Activated T-cell treated with anti-CD3 and anti-CD28 coated beads, Interleukin-2, amount 50 U/mL, for 1 hour (primary cell): ENCODE data around the gene HOXA9.

Experiments
- DNase-seq: peaks from one replicate; pipeline ENCODE4 v3.0.0-alpha.2; 2020

Gene HOXA9

GRCh38 chr7:27124902-27125689, 40.2 kb downstream of the HOXA9 start:
- DNase-seq, result no peak

GRCh38 chr7:27124096-27124901, 41.0 kb downstream of the HOXA9 start:
- no peak for DNase-seq

DNA sequence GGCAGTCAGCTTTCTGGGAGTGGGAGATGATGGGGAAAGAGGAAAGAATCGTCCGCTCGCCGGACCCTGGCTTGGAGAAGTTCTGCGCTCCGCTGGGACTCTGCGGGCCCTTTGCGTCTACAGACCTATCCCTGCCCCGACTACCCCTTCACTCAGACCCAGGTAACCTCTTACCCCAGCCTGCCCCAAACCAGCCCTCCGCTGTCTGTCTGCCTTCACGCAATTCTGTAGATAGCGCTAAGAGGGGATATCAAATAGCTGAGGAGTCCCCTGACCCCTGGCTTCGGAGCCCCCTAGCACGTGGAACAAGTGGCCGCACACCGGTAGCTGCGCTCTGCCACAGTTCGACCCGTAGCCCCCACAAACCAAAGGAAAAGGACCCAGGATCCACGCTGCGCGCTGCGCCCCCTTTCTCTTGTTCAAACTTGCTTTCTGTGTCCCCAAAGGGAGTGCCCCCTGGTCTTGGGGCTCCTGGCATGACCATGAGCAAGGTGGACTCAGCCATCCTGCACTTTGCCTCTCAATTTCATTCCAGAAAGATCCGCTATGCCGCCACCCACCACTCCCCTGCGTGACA, 41.8 kb downstream of the HOXA9 start:
- DNase-seq, result no peak

GRCh38 chr7:27123007-27123476, 42.3 kb downstream of the HOXA9 start:
- no peak for DNase-seq

DNA sequence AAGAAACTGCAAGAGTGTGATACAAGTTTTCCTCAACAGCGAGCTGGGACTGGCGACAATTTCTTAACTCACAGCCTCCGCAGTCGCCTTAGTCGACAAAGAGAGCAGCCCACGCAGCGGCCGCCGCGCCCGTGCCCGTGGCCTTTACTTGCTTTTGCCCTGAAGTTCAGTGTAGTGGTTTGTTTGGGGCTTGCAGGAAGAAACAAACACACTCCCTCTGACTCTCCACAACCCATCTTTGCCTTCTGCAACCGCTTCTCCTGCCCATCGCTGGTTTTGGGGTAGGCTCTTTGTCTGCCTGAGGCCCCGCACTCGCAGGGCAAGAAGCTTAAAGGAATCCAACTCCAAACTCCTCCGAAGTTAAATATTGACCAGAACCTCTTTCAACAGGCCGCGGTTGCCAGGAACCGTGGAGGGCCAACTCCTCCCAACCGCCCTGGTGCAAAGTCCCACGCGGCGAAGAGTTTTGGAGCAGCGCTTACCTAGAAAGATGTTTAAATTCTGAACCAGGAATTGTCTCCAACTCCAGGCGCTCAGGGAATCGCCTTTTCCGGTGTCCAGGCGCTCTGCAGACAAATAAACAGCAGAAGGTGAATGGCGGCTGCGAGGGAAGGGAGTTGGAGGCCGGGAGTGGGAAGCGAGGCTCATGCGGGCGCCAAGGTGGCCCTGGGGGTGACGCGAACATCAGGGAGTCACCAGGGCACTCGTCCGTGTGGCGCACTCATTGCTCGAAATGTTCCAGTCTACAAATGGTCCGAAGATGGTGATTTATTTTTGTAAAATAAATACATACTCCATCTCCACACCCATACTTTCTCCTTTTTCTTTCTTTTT, 43.0 kb downstream of the HOXA9 start:
- no peak for DNase-seq

GRCh38 chr7:27121684-27122076, 43.7 kb downstream of the HOXA9 start:
- DNase-seq, result no peak

- DNase-seq, result no peak
Measured at GRCh38 chr7:27119412-27119911, 45.9 kb downstream of the HOXA9 start.

- no peak for DNase-seq
Measured at GRCh38 chr7:27118580-27118979, 46.8 kb downstream of the HOXA9 start.

DNA sequence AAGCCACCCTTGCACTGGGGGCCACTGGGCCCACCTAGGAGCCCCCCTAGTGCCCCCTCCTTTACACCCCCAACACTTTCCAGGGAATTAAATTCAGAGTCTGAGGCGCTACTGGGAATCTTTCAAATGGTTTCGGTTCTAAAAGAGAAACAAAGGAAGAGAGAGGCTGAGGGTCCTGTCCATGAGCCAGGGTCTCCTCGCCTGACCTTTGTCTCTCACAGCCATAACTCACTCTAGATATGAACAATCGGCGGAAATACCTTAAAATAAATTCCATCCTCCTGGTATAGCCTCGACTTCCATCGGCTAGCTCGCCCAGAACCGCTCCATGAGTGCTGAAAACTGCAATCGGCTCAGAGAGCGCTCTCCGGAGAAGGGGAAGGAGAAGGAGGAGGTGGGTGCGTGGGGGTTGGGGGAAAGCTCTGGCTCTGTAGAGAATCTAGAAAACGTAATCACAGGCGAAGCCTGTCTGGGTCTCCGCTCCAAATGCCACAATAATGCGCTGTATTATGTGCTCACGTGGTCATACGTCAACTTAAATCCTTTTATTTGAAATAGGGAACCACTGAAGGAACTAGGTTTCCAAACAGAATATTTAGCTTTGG, 47.3 kb downstream of the HOXA9 start:
- no peak for DNase-seq

GRCh38 chr7:27116962-27117886, 48.1 kb downstream of the HOXA9 start:
- DNase-seq, result no peak

- no peak for DNase-seq
Measured at GRCh38 chr7:27116031-27116961, 49.0 kb downstream of the HOXA9 start.

- no peak for DNase-seq
Measured at GRCh38 chr7:27115221-27116026, 49.9 kb downstream of the HOXA9 start.

DNA sequence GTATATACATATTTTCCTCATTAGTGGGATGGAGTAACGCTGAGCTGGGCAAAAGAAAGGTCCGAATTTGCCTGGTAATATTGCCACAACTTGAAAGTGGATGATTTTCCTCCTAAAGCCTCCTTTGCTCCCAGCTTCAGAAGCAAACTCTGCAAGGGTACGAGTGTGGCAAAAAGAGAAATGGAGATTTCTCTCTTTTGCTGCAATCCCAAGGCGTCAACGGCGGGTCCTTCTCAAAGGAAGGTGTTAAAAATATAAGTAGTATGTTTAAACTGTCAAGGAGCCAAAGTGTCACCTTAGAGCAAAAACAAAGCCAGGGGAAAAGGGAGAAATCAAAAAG, 50.5 kb downstream of the HOXA9 start:
- DNase-seq, result no peak

DNA sequence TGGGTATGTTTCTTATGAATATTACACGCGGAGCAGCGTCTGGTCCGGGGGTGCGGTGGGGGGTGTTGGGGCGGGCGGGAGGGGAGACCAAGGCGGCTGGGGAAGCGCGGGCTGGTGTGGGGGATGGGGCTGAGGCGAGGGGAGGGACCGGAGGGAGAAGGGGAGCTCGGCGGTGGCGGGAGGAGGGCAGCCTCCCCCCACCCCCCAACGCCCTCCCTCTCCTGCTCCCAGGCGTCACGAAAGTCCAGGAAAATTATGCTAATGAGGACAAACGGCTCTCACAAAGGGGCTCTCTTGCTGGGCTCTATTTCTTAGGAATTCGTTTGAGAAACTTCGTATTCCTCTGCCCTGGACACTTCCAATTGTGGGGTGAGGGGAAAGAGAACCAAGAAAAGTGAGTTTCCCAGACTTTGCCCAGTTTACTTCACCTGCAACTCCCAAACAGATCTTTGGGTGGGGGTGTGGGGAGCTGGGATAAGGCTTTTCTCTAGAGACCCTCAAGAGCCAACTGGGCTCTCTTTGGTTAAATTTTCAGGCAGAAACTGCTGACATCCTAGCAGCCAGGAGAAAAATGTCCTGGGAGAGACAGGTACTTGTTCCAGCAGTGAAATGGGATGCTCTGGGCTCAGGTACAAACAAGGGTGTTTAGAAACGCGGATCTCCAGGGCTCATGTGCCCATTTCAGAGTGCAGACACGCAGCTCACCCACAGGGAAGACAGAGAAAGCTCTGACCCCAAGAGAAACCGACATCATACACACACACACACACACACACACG, 51.2 kb downstream of the HOXA9 start:
- DNase-seq, result no peak

DNA sequence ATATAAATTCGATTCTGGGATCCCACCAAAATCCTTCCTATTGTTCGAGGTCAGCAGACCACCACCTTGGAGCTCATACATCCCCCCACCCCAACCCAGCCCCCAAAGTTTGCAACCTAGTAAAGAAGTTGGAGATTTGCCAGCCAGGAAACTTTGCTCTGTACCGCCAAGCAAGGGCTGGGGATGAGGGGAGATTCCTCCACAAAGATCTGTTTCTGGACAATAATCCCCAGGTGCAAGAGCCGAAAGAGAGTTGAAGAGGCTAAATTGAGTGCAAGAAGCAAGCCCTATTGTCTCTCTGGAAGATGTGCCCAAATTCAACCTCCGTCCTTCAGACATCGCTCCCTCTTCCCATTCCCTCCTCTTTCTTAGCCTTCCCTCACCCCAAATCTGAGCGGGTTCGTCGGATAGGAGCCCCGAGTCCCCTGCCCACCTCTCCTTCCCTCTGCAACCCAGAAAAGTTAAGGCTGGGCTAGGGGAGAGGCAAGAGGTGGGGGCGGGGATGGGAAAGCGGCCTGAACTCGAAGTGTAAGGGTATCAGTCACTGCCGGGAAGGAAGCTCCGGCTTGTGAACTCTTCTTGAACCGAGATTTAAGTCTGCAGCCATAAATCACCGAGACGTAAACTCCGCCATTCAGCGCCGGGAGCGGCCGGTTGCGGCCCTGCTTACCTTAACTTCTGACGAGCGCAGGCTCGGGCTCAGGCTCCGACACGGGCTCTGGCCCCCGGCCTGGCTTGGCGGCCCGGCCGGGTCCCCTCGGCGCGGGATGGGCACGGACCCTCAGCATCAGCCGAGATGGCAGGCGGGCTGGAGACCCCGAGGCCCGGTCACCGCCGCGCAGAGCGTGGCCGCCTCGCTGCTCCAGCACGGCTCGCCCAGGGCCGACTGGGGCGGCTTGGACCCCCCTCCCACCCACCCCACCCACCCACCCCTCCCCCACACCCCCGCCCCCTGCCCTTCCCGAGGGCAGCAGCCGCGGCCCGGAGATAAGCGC, 52.1 kb downstream of the HOXA9 start:
- no peak for DNase-seq
